Spleen (tissue), 7 donors: ENCODE measurements around the gene MMAB.

Experiments
- POLR2A ChIP-seq, 3 donors: fragments of 450-650 bp; IDR thresholded peaks; one replicate each; pipeline ENCODE4 v1.5.1; 2017; ENCODE audit warnings: antibody characterized with exemption in 3 of 3, mild to moderate bottlenecking in 1 of 3
- POLR2AphosphoS5 ChIP-seq, 3 donors: sonication (generic); formaldehyde crosslinking; IDR thresholded peaks; one replicate each; pipeline ENCODE4 v1.5.1; 2017; ENCODE audit warnings: antibody characterized with exemption in 3 of 3
- TF ChIP-seq, protein P1 (sequence below), 11 experiments: fragments of 200-600 bp in 7 of 11; fragments of 450-650 bp in 4 of 11; sonication (generic) in 4 of 11; IDR thresholded peaks in 8 of 11; conservative IDR thresholded peaks in 3 of 11; 1 replicate in 7 of 11; 2 replicates in 4 of 11; pipeline versions ENCODE4 v1.4.0 to v1.8.0; 2016 to 2021; ENCODE audit warnings: antibody characterized with exemption in 11 of 11, inconsistent platforms in 4 of 11, mild to moderate bottlenecking in 1 of 11
- donor health status: DM: no; HTN: no; CAD: no; lungs with moderate emphysema.
- donor health status: DM: no; HTN: no; CAD: no.
- donor health status: DM: no; HTN: no; CAD: no.

GRCh38 chr12:109571773-109572505 is 1.4 kb downstream of the MMAB start:
- TF ChIP-seq, protein P1, sequence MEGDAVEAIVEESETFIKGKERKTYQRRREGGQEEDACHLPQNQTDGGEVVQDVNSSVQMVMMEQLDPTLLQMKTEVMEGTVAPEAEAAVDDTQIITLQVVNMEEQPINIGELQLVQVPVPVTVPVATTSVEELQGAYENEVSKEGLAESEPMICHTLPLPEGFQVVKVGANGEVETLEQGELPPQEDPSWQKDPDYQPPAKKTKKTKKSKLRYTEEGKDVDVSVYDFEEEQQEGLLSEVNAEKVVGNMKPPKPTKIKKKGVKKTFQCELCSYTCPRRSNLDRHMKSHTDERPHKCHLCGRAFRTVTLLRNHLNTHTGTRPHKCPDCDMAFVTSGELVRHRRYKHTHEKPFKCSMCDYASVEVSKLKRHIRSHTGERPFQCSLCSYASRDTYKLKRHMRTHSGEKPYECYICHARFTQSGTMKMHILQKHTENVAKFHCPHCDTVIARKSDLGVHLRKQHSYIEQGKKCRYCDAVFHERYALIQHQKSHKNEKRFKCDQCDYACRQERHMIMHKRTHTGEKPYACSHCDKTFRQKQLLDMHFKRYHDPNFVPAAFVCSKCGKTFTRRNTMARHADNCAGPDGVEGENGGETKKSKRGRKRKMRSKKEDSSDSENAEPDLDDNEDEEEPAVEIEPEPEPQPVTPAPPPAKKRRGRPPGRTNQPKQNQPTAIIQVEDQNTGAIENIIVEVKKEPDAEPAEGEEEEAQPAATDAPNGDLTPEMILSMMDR (IDR thresholded peaks at IDR 0.05 in 8 of 11, conservative IDR thresholded peaks at IDR 0.05 in 3 of 11): no peak
- TF ChIP-seq POLR2A (IDR thresholded peaks at IDR 0.05) (no peak), POLR2AphosphoS5 (IDR thresholded peaks at IDR 0.05) (no peak)
